HL-60 (cell line): ENCODE measurements around the gene MKI67.

Source experiments
- CTCF ChIP-seq: IDR thresholded peaks from one replicate; pipeline ENCODE4 v1.5.1; 2011; ENCODE audit warnings: low read length, control low read depth, inconsistent platforms; ENCODE audit not compliant: insufficient read depth
- GABPA ChIP-seq: IDR thresholded peaks from 2 replicates; pipeline ENCODE4 v1.6.1; 2012; ENCODE audit warnings: low read depth
- POLR2AphosphoS5 ChIP-seq: IDR thresholded peaks from 2 replicates; pipeline ENCODE4 v1.6.1; 2012; ENCODE audit warnings: low read depth
- SPI1 ChIP-seq: IDR thresholded peaks from 2 replicates; pipeline ENCODE4 v1.6.1; 2012; ENCODE audit warnings: low read depth, mild to moderate bottlenecking, borderline replicate concordance
- TF ChIP-seq, protein P1 (sequence below): IDR thresholded peaks from 2 replicates; pipeline ENCODE4 v1.6.1; 2012; ENCODE audit warnings: low read depth; ENCODE audit not compliant: insufficient replicate concordance

GRCh38 chr10:128115356-128115755 lies 10.9 kb downstream of the MKI67 start:
- TF ChIP-seq CTCF (no peak), POLR2AphosphoS5 (no peak), GABPA (no peak), SPI1 (no peak)
- TF ChIP-seq, protein P1, sequence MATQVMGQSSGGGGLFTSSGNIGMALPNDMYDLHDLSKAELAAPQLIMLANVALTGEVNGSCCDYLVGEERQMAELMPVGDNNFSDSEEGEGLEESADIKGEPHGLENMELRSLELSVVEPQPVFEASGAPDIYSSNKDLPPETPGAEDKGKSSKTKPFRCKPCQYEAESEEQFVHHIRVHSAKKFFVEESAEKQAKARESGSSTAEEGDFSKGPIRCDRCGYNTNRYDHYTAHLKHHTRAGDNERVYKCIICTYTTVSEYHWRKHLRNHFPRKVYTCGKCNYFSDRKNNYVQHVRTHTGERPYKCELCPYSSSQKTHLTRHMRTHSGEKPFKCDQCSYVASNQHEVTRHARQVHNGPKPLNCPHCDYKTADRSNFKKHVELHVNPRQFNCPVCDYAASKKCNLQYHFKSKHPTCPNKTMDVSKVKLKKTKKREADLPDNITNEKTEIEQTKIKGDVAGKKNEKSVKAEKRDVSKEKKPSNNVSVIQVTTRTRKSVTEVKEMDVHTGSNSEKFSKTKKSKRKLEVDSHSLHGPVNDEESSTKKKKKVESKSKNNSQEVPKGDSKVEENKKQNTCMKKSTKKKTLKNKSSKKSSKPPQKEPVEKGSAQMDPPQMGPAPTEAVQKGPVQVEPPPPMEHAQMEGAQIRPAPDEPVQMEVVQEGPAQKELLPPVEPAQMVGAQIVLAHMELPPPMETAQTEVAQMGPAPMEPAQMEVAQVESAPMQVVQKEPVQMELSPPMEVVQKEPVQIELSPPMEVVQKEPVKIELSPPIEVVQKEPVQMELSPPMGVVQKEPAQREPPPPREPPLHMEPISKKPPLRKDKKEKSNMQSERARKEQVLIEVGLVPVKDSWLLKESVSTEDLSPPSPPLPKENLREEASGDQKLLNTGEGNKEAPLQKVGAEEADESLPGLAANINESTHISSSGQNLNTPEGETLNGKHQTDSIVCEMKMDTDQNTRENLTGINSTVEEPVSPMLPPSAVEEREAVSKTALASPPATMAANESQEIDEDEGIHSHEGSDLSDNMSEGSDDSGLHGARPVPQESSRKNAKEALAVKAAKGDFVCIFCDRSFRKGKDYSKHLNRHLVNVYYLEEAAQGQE: no peak
